HCT116 (cell line): ENCODE measurements around the gene MIER2. TPM values are rescaled to one million over a fixed set of nuclear protein-coding genes. Genes with fewer than 3 reads are reported as not detected.
A peak's percentile ranks its signal among the peaks of the same experiment; 100 is the strongest.

Source experiments
- ATAC-seq: fragments of 200-7000 bp; cut with Tn5 transposase; 2 replicates; pipeline ENCODE4 v1.9.1; 2020; ENCODE audit warnings: mild to moderate bottlenecking, moderate library complexity
- BruUV-seq: library from RNA; stranded (reverse); fragments of 400-500 nt; replicated peaks from 2 replicates; lab custom pipeline; 2021; lab: Mats Ljungman, UMichigan
- CTCF ChIA-PET: fragments of 300-600 bp; sonication (Branson Sonifier 250); formaldehyde crosslinking; loops from one replicate; lab custom pipeline; 2021; ENCODE audit warnings: antibody characterized with exemption; lab: Charles Lee
- POLR2A ChIA-PET: fragments of 300-600, 350-600 bp; sonication (Branson Sonifier 250); formaldehyde crosslinking; loops from one replicate; lab custom pipeline; 2021; ENCODE audit warnings: antibody characterized with exemption; lab: Charles Lee
- RAD21 ChIA-PET, 2 experiments: fragments of 300-600 bp; sonication (Branson Sonifier 250); formaldehyde crosslinking; loops; one replicate each; lab custom pipeline; 2023; ENCODE audit warnings: low total read pairs in 2 of 2; ENCODE audit not compliant: uncharacterized antibody in 2 of 2, unreplicated experiment in 2 of 2, low non-redundant PET in 1 of 2; lab: Charles Lee
- DNase-seq: peaks from one replicate; pipeline ENCODE4 v3.0.0-alpha.2; 2010; ENCODE audit warnings: low read depth, low spot score
- H2AFZ ChIP-seq: fragments of 200-600 bp; shearing (Covaris generic), sonication (generic); 2 replicates; pipeline ENCODE4 v1.6.1; 2017; ENCODE audit warnings: low read depth, mixed run types, mixed read lengths, antibody characterized with exemption, low read length; ENCODE audit not compliant: poor library complexity, severe bottlenecking
- H3K27ac ChIP-seq: 2 replicates; pipeline ENCODE4 v1.5.1; 2012; ENCODE audit warnings: low read depth, low read length
- H3K27me3 ChIP-seq: fragments of 200-600 bp; sonication (generic); 2 replicates; pipeline ENCODE4 v1.6.1; 2016; ENCODE audit warnings: mixed run types, low read length, mixed read lengths; ENCODE audit not compliant: insufficient read depth
- H3K36me3 ChIP-seq, 2 experiments: fragments of 200-500 bp in 1 of 2; fragments of 200-600 bp in 1 of 2; sonication (Bioruptor generic) in 1 of 2; sonication (generic) in 1 of 2; 2 replicates each; pipeline versions ENCODE4 v1.5.1 to v1.6.1; 2014 to 2016; ENCODE audit warnings: low read length in 2 of 2, inconsistent platforms in 1 of 2, mixed read lengths in 1 of 2, mixed run types in 1 of 2; ENCODE audit not compliant: insufficient read depth in 2 of 2, control insufficient read depth in 1 of 2
- H3K4me1 ChIP-seq, 2 experiments: fragments of 200-600 bp in 1 of 2; sonication (generic) in 1 of 2; 2 replicates each; pipeline versions ENCODE4 v1.5.1 to v1.6.1; 2012 to 2017; ENCODE audit warnings: low read length in 2 of 2, inconsistent platforms in 1 of 2, mild to moderate bottlenecking in 1 of 2, mixed read lengths in 1 of 2, mixed run types in 1 of 2, moderate library complexity in 1 of 2; ENCODE audit not compliant: insufficient read depth in 2 of 2, control insufficient read depth in 1 of 2
- H3K4me2 ChIP-seq: fragments of 200-600 bp; sonication (generic); 2 replicates; pipeline ENCODE4 v1.6.1; 2017; ENCODE audit warnings: mixed run types, low read length, mixed read lengths
- H3K4me3 ChIP-seq, 2 experiments: fragments of 200-600 bp in 1 of 2; sonication (generic) in 1 of 2; replicated peaks in 1 of 2; 2 replicates each; pipeline ENCODE4 v1.5.1; 2011 to 2016; ENCODE audit warnings: low read length in 2 of 2, control low read depth in 1 of 2, low read depth in 1 of 2, mild to moderate bottlenecking in 1 of 2, mixed read lengths in 1 of 2, mixed run types in 1 of 2
- H3K79me2 ChIP-seq: fragments of 200-600 bp; sonication (generic); 2 replicates; pipeline ENCODE4 v1.6.1; 2017; ENCODE audit warnings: mild to moderate bottlenecking, mixed run types, low read length, moderate library complexity, mixed read lengths; ENCODE audit not compliant: insufficient read depth
- H3K9ac ChIP-seq: fragments of 200-600 bp; sonication (generic); 2 replicates; pipeline ENCODE4 v1.6.1; 2016; ENCODE audit warnings: low read length, mixed read lengths
- H3K9me2 ChIP-seq: fragments of 200-600 bp; sonication (generic), shearing (Covaris generic); 2 replicates; pipeline ENCODE4 v1.6.1; 2017; ENCODE audit warnings: mixed run types, mild to moderate bottlenecking, moderate library complexity; ENCODE audit not compliant: insufficient read depth
- H3K9me3 ChIP-seq, 2 experiments: fragments of 200-500 bp in 1 of 2; fragments of 200-600 bp in 1 of 2; sonication (Bioruptor generic) in 1 of 2; sonication (generic) in 1 of 2; 2 replicates each; pipeline ENCODE4 v1.6.1; 2014 to 2017; ENCODE audit warnings: low read length in 2 of 2, mixed read lengths in 2 of 2, inconsistent platforms in 1 of 2, low read depth in 1 of 2, mild to moderate bottlenecking in 1 of 2, mixed run types in 1 of 2, moderate library complexity in 1 of 2; ENCODE audit not compliant: control insufficient read depth in 1 of 2, insufficient read depth in 1 of 2
- H4K20me1 ChIP-seq: fragments of 200-600 bp; sonication (generic), shearing (Covaris generic); 2 replicates; pipeline ENCODE4 v1.6.1; 2017; ENCODE audit warnings: mixed run types, mild to moderate bottlenecking, moderate library complexity; ENCODE audit not compliant: insufficient read depth
- EZH2phosphoT487 ChIP-seq: fragments of 200-600 bp; IDR thresholded peaks from 2 replicates; pipeline ENCODE4 v1.6.1; 2018; ENCODE audit warnings: antibody characterized with exemption, borderline replicate concordance
- POLR2A ChIP-seq: IDR thresholded peaks from 2 replicates; pipeline ENCODE4 v1.7.0; 2011; ENCODE audit warnings: borderline replicate concordance; ENCODE audit not compliant: insufficient read depth, insufficient read length; ENCODE audit errors: extremely low read depth
- RAD21 ChIP-seq: IDR thresholded peaks from 2 replicates; pipeline ENCODE4 v1.6.1; 2012; ENCODE audit warnings: low read depth, mild to moderate bottlenecking
- SP1 ChIP-seq: IDR thresholded peaks from 2 replicates; pipeline ENCODE4 v1.6.1; 2012; ENCODE audit warnings: low read depth
- SRF ChIP-seq: IDR thresholded peaks from 2 replicates; pipeline ENCODE4 v1.6.1; 2012; ENCODE audit warnings: low read depth
- TCF7L2 ChIP-seq: IDR thresholded peaks from 2 replicates; pipeline ENCODE4 v1.7.0; 2011; ENCODE audit warnings: borderline replicate concordance, inconsistent platforms; ENCODE audit not compliant: insufficient read depth, insufficient read length; ENCODE audit errors: extremely low read depth
- YY1 ChIP-seq: IDR thresholded peaks from 2 replicates; pipeline ENCODE4 v1.6.1; 2011; ENCODE audit warnings: low read length, low read depth, moderate library complexity, mild to moderate bottlenecking; ENCODE audit not compliant: insufficient replicate concordance; ENCODE audit errors: extremely low read depth
- ZFX ChIP-seq: fragments of 450-650 bp; IDR thresholded peaks from 2 replicates; pipeline ENCODE4 v1.6.1; 2017
- intact Hi-C: fragments of 100-400 bp; cut with micrococcal nuclease; formaldehyde crosslinking; loops from 2 replicates; pipeline ENCODE4 v1.10.0; 2022
- total RNA-seq: library from RNA; stranded (reverse); gene quantifications from one replicate; pipeline ENCODE4 v1.2.1, GENCODE V29; 2021; ENCODE audit not compliant: unreplicated experiment
- TF ChIP-seq, protein P1 (sequence below): IDR thresholded peaks from 2 replicates; pipeline ENCODE4 v1.6.1; 2011; ENCODE audit warnings: mild to moderate bottlenecking, low read length, moderate library complexity; ENCODE audit not compliant: insufficient replicate concordance; ENCODE audit errors: extremely low read depth
- TF ChIP-seq, protein P2 (sequence below): IDR thresholded peaks from 2 replicates; pipeline ENCODE4 v1.6.1; 2012
- TF ChIP-seq, protein P3 (sequence below): IDR thresholded peaks from 2 replicates; pipeline ENCODE4 v1.6.1; 2012

MIER2 gene
- total RNA-seq, 1 experiment from 2014 or later: 41.5 TPM

DNA sequence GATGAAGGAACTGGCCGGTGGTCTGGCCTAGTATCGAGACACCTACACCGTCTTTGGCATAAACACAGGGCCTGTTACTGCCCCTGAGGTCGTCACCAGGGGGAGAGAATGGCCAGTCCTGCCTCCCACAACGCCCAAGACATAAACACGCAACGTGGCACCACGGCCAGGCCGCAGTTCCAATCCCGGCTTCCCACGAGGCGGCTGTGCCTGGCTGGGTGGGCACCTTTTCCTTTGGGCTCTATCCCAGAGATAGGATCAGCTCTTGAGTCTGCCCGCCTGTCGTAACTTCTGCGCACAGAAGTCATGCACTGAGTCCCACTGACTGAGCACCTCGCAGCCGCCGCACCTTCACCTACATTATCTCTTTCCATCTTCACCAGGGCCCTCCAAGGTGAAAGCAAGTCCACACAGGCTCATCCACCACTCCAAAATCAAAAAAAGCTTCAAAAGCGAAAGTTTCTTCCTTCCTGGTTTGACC lies 1.1 kb downstream of the MIER2 start:
- BruUV-seq: TSS peak; percentile 60
- Histone ChIP-seq H3K9me2 (no peaks in the 10 kb centered on the region), H3K27me3 (no peaks in the 10 kb centered on the region), H3K4me2 (peak overlapping the region; percentile 95), H3K9me3 (peaks cover 0 to 2% of the 10 kb centered on the region in 2 experiments; a peak in 1 of 4 replicates), H3K4me1 (peaks cover 17 to 26% of the 10 kb centered on the region in 2 experiments), H2AFZ (no peak overlapping the region), H3K36me3 (peaks cover 0 to 14% of the 10 kb centered on the region in 2 experiments; a peak in 1 of 4 replicates), H3K79me2 (peaks cover 57% of the 10 kb centered on the region), H3K9ac (peak overlapping the region; percentile 78), H3K27ac (peak overlapping the region; percentile 80), H3K4me3 (peak overlapping the region; percentile 70 to 72), H4K20me1 (no peaks in the 10 kb centered on the region)
- CTCF ChIA-PET: no interaction called here
- RAD21 ChIA-PET: no interaction called here
- ATAC-seq (no peak), DNase-seq (no peak)
- intact Hi-C loops: no loop called here
- POLR2A ChIA-PET: no interaction called here
- TF ChIP-seq SRF (no peak), SP1 (no peak), YY1 (no peak), EZH2phosphoT487 (no peak), ZFX (no peak), RAD21 (no peak), POLR2A (no peak), TCF7L2 (no peak)
- TF ChIP-seq, protein P1, sequence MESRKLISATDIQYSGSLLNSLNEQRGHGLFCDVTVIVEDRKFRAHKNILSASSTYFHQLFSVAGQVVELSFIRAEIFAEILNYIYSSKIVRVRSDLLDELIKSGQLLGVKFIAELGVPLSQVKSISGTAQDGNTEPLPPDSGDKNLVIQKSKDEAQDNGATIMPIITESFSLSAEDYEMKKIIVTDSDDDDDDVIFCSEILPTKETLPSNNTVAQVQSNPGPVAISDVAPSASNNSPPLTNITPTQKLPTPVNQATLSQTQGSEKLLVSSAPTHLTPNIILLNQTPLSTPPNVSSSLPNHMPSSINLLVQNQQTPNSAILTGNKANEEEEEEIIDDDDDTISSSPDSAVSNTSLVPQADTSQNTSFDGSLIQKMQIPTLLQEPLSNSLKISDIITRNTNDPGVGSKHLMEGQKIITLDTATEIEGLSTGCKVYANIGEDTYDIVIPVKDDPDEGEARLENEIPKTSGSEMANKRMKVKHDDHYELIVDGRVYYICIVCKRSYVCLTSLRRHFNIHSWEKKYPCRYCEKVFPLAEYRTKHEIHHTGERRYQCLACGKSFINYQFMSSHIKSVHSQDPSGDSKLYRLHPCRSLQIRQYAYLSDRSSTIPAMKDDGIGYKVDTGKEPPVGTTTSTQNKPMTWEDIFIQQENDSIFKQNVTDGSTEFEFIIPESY: no peak
- TF ChIP-seq, protein P2, sequence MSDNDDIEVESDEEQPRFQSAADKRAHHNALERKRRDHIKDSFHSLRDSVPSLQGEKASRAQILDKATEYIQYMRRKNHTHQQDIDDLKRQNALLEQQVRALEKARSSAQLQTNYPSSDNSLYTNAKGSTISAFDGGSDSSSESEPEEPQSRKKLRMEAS: no peak
- TF ChIP-seq, protein P3, sequence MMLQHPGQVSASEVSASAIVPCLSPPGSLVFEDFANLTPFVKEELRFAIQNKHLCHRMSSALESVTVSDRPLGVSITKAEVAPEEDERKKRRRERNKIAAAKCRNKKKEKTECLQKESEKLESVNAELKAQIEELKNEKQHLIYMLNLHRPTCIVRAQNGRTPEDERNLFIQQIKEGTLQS: no peak
